Measurements from ENCODE around the gene GRK2. TPM values are rescaled to one million over a fixed set of nuclear protein-coding genes. Genes with fewer than 3 reads are reported as not detected.

GRK2 gene
- total RNA-seq, 2 experiments from 2014 or later, result 280 to 397 TPM

GRCh38 chr11:67267188-67268080 is 1.2 kb downstream of the GRK2 start:
- TSS peak; percentile 54 for BruUV-seq (replicated peaks)
- Histone ChIP-seq H3K4me1 (ENCODE audit: insufficient read depth, low read length, poor library complexity, severe bottlenecking) (peaks cover 86% of the 10 kb centered on the region), H2AFZ (ENCODE audit: low read length) (no peak overlapping the region), H3K4me2 (ENCODE audit: low read length) (peak overlapping the region; percentile 97), H3K36me3 (ENCODE audit: insufficient read depth, low read length) (peaks cover 56% of the 10 kb centered on the region), H3K9me3 (ENCODE audit: low read length) (no peaks in the 10 kb centered on the region), H4K20me1 (ENCODE audit: insufficient read depth, low read length) (no peaks in the 10 kb centered on the region), H3K79me2 (ENCODE audit: insufficient read depth, low read depth, low read length) (peaks cover 58% of the 10 kb centered on the region), H3K27ac (ENCODE audit: low read depth, low read length, poor library complexity, severe bottlenecking) (peak overlapping the region; percentile 98), H3K4me3 (ENCODE audit: low read depth, low read length, poor library complexity, severe bottlenecking) (peak overlapping the region; percentile 87), H3K9me2 (ENCODE audit: insufficient read depth, low read length) (no peaks in the 10 kb centered on the region)
- ChIA-PET POLR2A (interaction anchor here (0.7 to 2.4 kb wide), 5 partner anchors 10 to 84 kb away, joined by 3 to 10 read pairs (median 4); no protein-coding TSS in a partner anchor), CTCF (ENCODE audit: unreplicated experiment) (interaction anchor here (1.1 to 1.3 kb wide), 2 partner anchors 10 to 50 kb away, joined by 4 to 6 read pairs; no protein-coding TSS in a partner anchor)
- peak; percentile 90 for DNase-seq (ENCODE audit: low spot score)
- TF ChIP-seq EZH2phosphoT487 (IDR thresholded peaks at IDR 0.05; ENCODE audit: borderline replicate concordance, low read depth, low read length) (no peak), CTCF (conservative IDR thresholded peaks at IDR 0.05; ENCODE audit: low read length) (peak; percentile 42)
- intact Hi-C loops (cut with micrococcal nuclease; ENCODE audit: unreplicated experiment), result loop anchor here (1.0 to 5.0 kb wide), 5 partner anchors 10 to 380 kb away; partner anchors contain the start of genes CDK2AP2, KDM2A and PITPNM1

- Histone ChIP-seq H3K36me3 (ENCODE audit: insufficient read depth, low read length) (peaks cover 65% of the 10 kb centered on the region), H3K4me2 (ENCODE audit: low read length) (peak overlapping the region; percentile 97), H3K4me3 (ENCODE audit: low read depth, low read length, poor library complexity, severe bottlenecking) (peak overlapping the region; percentile 87), H3K9me2 (ENCODE audit: insufficient read depth, low read length) (no peaks in the 10 kb centered on the region), H3K4me1 (ENCODE audit: insufficient read depth, low read length, poor library complexity, severe bottlenecking) (peaks cover 86% of the 10 kb centered on the region), H3K27ac (ENCODE audit: low read depth, low read length, poor library complexity, severe bottlenecking) (peak overlapping the region; percentile 98), H2AFZ (ENCODE audit: low read length) (no peak overlapping the region), H4K20me1 (ENCODE audit: insufficient read depth, low read length) (peaks cover 7% of the 10 kb centered on the region; the same call in 1 of the 2 replicates), H3K9me3 (ENCODE audit: low read length) (no peaks in the 10 kb centered on the region), H3K79me2 (ENCODE audit: insufficient read depth, low read depth, low read length) (peaks cover 67% of the 10 kb centered on the region)
- POLR2A ChIA-PET, result interaction anchor here (0.7 to 2.4 kb wide), 2 partner anchors 9 to 83 kb away, joined by 3 to 10 read pairs; no protein-coding TSS in a partner anchor
- DNase-seq (ENCODE audit: low spot score), result peak; percentile 92
- CTCF ChIA-PET (ENCODE audit: unreplicated experiment), result interaction anchor here (0.5 to 1.1 kb wide), 2 partner anchors 9 to 141 kb away, joined by 3 to 6 read pairs; no protein-coding TSS in a partner anchor
- intact Hi-C loops (cut with micrococcal nuclease; ENCODE audit: unreplicated experiment), result loop anchor here (1.0 to 5.0 kb wide), 4 partner anchors 9 to 379 kb away; partner anchors contain the start of genes CDK2AP2 and PITPNM1
- TF ChIP-seq EZH2phosphoT487 (IDR thresholded peaks at IDR 0.05; ENCODE audit: borderline replicate concordance, low read depth, low read length) (no peak), CTCF (conservative IDR thresholded peaks at IDR 0.05; ENCODE audit: low read length) (no peak)
- no TSS peak for BruUV-seq (replicated peaks)
These were observed 2.0 kb downstream of the GRK2 start for GRCh38 chr11:67268081-67268961.
